Measurements from ENCODE around the gene ARRDC2. TPM values are rescaled to one million over a fixed set of nuclear protein-coding genes. Genes with fewer than 3 reads are reported as not detected.

The ARRDC2 gene
- 17.4 TPM for total RNA-seq
- long read RNA-seq, transcript ARRDC2-201 (8 exons, 2,503 nt), result minor isoform, 5 of 22 reads
- long read RNA-seq, transcript ARRDC2-202 (8 exons, 2,528 nt), result major isoform, 10 of 22 reads
- long read RNA-seq, partial matches to known transcripts, result 3 of 22 reads
- long read RNA-seq, other reads (novel, unspliced or antisense), result 4 of 22 reads

DNA sequence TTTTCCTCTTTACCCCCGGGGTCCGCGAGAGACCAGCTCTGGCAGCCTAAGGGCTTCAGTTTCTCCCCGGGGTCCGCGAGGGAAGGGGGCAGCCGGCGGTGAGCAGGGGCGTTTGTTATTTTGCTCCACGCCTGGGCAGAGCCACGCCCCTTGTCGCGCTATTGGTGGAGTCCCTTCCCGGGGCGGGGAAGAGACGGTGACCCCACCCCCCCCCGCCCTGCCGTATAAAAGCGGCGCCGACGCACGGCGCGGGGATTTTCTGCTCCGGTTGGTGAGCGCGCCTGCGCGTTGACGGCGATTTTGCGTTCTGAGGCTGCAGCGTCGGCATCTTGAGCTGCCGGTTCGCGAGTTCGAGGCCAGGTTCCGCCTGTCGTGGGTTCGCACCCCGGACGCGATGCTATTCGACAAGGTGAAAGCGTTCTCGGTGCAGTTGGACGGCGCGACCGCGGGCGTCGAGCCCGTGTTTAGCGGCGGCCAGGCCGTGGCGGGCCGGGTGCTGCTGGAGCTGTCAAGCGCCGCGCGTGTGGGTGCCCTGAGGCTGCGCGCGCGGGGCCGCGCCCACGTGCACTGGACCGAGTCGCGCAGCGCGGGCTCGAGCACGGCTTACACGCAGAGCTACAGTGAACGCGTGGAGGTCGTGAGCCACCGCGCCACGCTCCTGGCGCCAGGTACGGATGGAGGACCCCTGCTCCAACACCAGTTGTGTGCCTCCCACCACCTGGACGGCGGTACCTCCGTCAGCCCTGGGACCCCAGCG is at the start of gene ARRDC2:
TSS of gene ARRDC2 (plus strand) at position 254 of the 757 bp plus-strand sequence. CDS start at position 395, 141 bp downstream.
- DNase-seq (ENCODE audit: missing footprints) (peak; percentile 97), ATAC-seq (peak; percentile 94)
- intact Hi-C loops (cut with DNase I), result loop anchor here (1.0 kb wide), 1 partner anchor 50 kb away; no protein-coding TSS in a partner anchor

GRCh38 chr19:17963936-17964691 is 43.9 kb upstream of the ARRDC2 start:
- no peak for ATAC-seq
- no peak for DNase-seq (ENCODE audit: missing footprints)
- intact Hi-C loops (cut with DNase I), result no loop called here

GRCh38 chr19:17965370-17966128 is 42.4 kb upstream of the ARRDC2 start:
- intact Hi-C loops (cut with DNase I), result no loop called here
- no peak for ATAC-seq

DNA sequence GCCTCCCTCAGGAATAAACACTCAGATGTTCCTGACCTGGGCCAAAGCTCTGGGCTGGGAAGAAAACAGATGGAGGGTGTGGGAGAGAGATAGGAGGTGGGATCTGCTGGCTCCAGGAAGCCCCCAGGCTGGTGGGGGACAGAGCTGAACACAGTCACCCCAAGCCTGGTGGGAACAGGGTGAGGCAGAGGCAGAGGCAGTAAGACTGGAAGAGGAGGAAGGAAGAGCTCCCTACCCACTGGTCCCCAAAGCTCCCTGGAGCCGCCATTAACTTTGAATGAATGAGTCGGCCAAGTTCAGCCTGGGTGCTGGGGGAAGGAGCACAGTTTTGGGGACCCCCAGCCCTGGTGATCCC is 41.9 kb upstream of the ARRDC2 start:
- ATAC-seq, result no peak
- intact Hi-C loops (cut with DNase I), result no loop called here
- no peak for DNase-seq (ENCODE audit: missing footprints)

More at GRCh38 chr19:17965370-17966128, 42.4 kb upstream of the ARRDC2 start:
- no peak for DNase-seq (ENCODE audit: missing footprints)

- ATAC-seq (no peak), DNase-seq (ENCODE audit: missing footprints) (no peak)
- intact Hi-C loops (cut with DNase I), result no loop called here
These were observed 41.3 kb upstream of the ARRDC2 start, which contains the start of gene KCNN1 for GRCh38 chr19:17966550-17967256. Gene KCNN1, plus strand, starts transcription at chr19:17967107. Its CDS starts 6,782 bp downstream, at chr19:17973889.

GRCh38 chr19:17967257-17968051 is 40.5 kb upstream of the ARRDC2 start:
- DNase-seq (ENCODE audit: missing footprints) (no peak), ATAC-seq (no peak)
- intact Hi-C loops (cut with DNase I), result no loop called here

- no peak for DNase-seq (ENCODE audit: missing footprints)
- intact Hi-C loops (cut with DNase I), result no loop called here
- no peak for ATAC-seq
These were observed 39.6 kb upstream of the ARRDC2 start for GRCh38 chr19:17968362-17968761.

DNA sequence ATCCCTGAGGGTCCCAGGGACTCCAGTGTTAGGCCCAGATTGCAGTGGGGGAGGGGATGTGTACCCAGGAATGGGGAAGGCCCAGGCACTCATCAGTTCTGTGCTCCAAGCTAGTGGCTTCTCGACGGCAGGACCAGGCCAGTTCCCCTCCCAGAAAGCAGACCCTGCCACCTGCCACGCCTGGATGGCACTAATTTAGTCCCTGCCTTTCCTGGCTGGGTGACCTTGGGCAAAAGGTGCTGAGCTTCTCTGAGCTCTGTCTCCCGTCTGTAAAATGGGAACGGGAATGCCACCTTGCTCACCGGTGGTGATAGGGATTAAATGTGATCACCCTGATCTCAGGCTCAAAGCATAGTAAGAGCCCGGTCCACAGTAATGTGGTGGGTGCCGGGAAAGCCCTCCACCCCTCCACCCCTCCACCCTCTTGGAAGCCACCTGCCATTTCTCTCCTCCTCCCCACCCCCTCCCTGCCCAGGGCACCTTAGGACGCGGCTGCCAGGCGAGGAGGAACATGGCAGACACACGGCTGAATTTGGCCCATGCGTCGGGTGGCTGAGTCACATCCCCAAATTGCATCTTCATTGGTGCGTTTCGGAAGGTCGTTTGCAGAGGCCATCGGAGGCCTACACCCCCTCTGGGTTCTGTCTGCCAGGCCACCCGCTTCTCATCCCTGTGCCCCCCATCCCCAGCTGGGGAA is 38.7 kb upstream of the ARRDC2 start:
- intact Hi-C loops (cut with DNase I), result no loop called here
- DNase-seq (ENCODE audit: missing footprints) (no peak), ATAC-seq (no peak)

DNA sequence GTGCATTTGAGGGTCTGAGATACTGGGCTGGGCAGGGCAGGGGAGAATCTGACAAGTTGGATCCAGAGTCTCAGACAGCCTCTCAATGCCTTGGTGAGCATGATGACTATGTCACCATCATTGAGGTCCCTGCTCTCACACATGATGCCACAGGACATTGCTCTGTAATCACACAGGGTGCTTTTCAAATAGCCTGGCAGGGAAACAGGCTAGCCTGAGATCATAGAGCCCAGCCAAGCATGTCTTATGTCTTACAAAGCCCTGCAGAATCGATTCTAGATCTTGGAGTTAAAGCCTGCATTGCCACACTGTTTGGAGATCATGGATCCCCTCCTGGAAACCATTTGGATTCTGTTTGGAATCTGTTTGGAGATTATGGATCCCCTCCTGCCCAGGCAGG is 35.7 kb upstream of the ARRDC2 start:
- intact Hi-C loops (cut with DNase I), result no loop called here
- DNase-seq (ENCODE audit: missing footprints), result no peak
- no peak for ATAC-seq

- intact Hi-C loops (cut with DNase I), result no loop called here
- no peak for DNase-seq (ENCODE audit: missing footprints)
- ATAC-seq, result no peak
These were observed 34.2 kb upstream of the ARRDC2 start for GRCh38 chr19:17973759-17974158.

DNA sequence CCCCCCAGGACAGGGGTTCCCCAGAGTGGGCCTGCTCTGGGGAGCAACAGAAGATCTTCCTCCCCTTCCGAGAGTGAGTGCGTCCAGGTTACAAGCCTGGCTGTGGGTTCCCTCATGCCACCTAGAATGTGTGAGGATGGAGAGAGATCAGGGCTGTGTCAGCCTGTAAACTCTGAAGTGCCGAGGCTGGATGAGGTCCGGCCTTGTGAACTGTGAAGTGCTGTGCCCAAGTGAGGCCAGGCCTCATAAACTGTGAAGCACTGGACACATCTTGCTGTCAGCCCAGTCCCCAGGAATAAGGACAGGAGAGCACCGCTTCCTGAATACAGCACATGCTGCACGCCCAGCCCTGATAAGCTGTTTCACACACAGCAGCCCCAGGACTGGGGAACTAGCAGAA is 33.4 kb upstream of the ARRDC2 start:
- DNase-seq (ENCODE audit: missing footprints) (no peak), ATAC-seq (no peak)
- intact Hi-C loops (cut with DNase I), result no loop called here

- intact Hi-C loops (cut with DNase I), result no loop called here
- ATAC-seq, result no peak
- no peak for DNase-seq (ENCODE audit: missing footprints)
These were observed 32.9 kb upstream of the ARRDC2 start for GRCh38 chr19:17975032-17975431.

- no peak for ATAC-seq
- intact Hi-C loops (cut with DNase I), result no loop called here
- no peak for DNase-seq (ENCODE audit: missing footprints)
These were observed 30.9 kb upstream of the ARRDC2 start for GRCh38 chr19:17977021-17977420.

DNA sequence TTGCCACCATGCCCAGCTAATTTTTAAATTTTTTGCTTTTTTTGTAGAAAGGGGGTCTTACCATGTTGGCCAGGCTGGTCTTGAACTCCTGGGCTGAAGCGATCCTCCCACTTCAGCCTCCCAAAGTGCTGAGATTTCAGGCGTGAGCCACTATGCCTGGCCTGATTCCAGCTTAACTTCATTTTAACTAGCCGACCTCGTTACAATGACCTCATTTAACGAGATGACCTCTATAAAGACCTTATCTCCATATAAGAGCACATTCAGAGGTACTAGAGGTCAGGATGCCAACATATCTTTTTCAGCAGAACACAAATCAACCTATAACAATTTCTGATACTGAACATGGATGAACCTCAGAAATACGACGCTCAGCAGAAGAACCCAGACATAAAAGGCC is 30.5 kb upstream of the ARRDC2 start:
- ATAC-seq, result no peak
- intact Hi-C loops (cut with DNase I), result no loop called here
- DNase-seq (ENCODE audit: missing footprints), result no peak

DNA sequence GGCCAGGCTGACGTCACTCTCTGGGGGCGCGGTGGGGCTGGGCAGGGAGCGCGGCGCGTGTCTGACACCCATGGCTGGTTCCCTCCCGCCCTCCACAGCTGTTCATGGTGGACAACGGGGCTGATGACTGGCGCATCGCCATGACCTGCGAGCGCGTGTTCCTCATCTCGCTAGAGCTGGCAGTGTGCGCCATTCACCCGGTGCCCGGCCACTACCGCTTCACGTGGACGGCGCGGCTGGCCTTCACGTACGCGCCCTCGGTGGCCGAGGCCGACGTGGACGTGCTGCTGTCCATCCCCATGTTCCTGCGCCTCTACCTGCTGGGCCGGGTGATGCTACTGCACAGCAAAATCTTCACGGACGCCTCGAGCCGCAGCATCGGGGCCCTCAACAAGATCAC is 26.4 kb upstream of the ARRDC2 start:
- DNase-seq (ENCODE audit: missing footprints) (no peak), ATAC-seq (no peak)
- intact Hi-C loops (cut with DNase I), result no loop called here

DNA sequence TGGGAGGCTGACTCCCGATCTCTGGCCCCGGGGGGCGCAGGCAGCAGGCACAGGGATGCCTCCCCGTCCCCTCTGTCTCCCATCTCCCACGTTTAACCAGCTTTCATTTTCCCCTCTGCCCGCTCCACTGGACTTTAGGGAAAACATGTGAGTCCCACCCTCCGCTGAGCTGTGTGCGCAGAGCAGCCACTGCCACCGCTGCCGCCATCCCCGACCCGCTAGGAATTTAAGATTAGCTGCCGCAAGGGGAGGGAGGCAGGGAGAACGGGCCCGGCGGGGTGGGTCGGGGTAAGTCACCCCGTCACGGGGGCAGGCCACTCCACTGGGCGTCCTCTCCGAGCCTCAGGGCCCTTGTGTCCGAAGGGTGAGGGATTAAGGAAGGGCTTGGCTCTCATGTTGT is 25.5 kb upstream of the ARRDC2 start:
- ATAC-seq, result no peak
- no peak for DNase-seq (ENCODE audit: missing footprints)
- intact Hi-C loops (cut with DNase I), result no loop called here

Measured in Right ventricle myocardium inferior (tissue), 1 donor.